Measurements from ENCODE around the gene LRRC43.

The LRRC43 gene

GRCh38 chr12:122228092-122228491, 45.2 kb downstream of the LRRC43 start:
- no peak for DNase-seq

- no peak for DNase-seq
Measured at GRCh38 chr12:122230798-122231197, 47.9 kb downstream of the LRRC43 start.

DNA sequence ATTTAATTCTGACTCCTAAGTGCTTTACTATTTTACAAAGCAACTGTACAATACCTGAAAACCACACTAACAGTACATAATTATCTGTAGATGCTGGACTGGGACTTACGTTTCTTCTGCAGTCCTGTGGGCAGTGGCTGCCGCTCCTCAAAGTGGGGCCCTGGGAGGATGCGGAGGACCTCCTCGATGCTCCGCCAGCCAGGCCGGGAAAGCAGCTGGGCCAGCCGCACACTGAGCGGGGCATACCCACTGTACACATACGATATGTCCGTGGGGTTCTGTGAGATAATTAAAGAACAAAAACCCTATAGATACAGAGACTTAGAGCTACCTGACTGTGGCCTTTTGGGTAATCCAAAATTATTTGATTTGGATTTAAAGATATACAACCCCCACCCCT, 49.8 kb downstream of the LRRC43 start:
- DNase-seq: no peak

GRCh38 chr12:122235741-122236140, 52.8 kb downstream of the LRRC43 start:
- no peak for DNase-seq

- no peak for DNase-seq
Measured at GRCh38 chr12:122238861-122239260, 55.9 kb downstream of the LRRC43 start.

DNA sequence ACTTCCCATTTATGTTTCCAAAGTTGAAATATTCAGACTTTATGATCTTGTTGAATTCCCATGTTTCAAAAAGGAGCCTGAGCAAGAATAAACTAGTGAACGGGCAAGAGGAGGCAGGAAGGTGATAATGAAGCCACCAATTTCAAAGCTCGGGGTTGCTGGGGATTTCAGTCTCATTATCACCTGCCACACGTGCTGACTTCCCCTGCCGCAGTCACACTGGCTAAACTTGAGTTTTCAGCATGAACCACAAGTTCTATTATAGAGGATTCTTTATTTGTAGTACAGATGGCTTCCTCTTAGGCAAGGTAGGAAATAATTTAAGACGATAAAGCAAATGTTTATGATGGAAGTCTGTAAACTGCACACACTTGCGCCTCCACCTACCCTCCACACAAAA, 61.0 kb downstream of the LRRC43 start:
- no peak for DNase-seq

- no peak for DNase-seq
Measured at GRCh38 chr12:122244565-122245371, 61.8 kb downstream of the LRRC43 start.

- no peak for DNase-seq
Measured at GRCh38 chr12:122245553-122245952, 62.6 kb downstream of the LRRC43 start.

GRCh38 chr12:122250047-122250446, 67.1 kb downstream of the LRRC43 start:
- DNase-seq: no peak

DNA sequence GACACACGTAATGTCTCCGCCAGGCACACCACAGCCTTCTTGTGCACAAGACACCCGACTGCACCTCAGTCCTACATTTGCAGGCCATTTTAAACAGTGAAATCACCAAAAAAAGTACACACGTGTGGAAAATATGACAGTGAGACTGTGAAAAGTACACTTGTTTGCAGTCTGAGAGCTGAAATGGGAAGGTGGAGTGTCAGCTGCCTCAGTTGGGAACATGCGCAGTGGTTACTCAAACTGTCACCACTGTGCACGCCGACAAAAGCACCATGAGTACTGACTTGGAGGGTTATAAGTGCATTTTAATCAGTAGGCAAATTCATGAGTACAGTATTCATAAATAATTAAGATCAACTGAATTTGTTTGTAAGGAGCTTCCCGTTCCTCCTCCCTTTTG, 67.6 kb downstream of the LRRC43 start:
- no peak for DNase-seq
